ENCODE measurements around the gene CCR2. TPM values are rescaled to one million over a fixed set of nuclear protein-coding genes. Genes with fewer than 3 reads are reported as not detected.

CCR2 gene
- total and polyA plus RNA-seq, 2 of the 4 experiments (the other 2 are of a cell fraction): not detected

DNA sequence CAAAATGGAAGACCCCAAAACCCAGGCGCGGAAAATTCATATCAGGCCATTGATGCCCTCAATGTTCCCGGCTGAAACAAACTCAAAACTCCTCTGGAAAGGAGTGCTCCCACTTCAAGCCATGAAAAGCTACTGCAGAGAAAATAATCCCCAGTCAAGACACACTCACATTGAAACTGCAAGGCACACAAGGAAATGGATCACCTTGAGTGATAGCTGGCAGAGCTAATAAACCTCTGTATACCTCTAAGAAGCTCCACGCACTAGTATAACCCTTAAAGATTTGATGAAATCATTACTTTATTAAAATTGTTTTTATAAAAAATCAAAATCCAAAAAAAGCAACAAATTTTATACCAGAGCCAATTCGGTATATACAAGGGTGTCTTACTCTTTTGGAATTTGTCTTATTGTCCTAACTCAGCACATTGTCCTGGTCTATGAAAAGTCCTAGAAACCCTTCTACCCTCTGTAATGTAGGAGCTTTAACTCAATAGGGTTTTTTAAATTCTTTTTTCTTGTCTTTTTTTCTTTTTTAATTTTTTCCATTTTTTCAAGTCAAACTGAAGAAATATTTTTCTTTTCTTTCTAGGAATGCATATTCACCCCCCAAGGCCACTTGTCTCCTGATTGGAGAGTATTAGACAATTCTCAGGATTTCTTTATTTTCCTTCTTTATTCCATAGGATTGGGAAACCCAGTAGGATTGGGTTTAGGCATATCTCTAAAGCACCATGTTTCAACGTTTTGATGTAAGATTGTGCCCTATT, 44.5 kb downstream of the CCR2 start:
- Histone ChIP-seq H3K9me3 (ENCODE audit: control insufficient read depth, insufficient read depth, low read length) (no peaks in the 10 kb centered on the region), H3K27ac (ENCODE audit: insufficient read depth, low read length) (no peak overlapping the region), H3K4me1 (ENCODE audit: control insufficient read depth, insufficient read depth, low read length) (peaks cover 9% of the 10 kb centered on the region), H3K18ac (ENCODE audit: low read depth, low read length) (no peak overlapping the region), H2BK15ac (ENCODE audit: low read depth, low read length) (no peak overlapping the region), H3K27me3 (ENCODE audit: control insufficient read depth, insufficient read depth, low read length) (peaks cover 4% of the 10 kb centered on the region; the same call in 1 of the 2 replicates), H3K9me1 (ENCODE audit: insufficient read depth, low read length) (no peaks in the 10 kb centered on the region; the same call in 1 of the 2 replicates), H2BK20ac (ENCODE audit: low read depth, low read length) (no peak overlapping the region), H3K23ac (ENCODE audit: low read depth, low read length) (no peak overlapping the region), H3K79me1 (ENCODE audit: low read depth in 1 of 2, low read length in 2 of 2) (no peaks in the 10 kb centered on the region), H3K4ac (ENCODE audit: low read depth, low read length) (no peak overlapping the region), H3K36me3 (ENCODE audit: control insufficient read depth, insufficient read depth, low read length) (no peaks in the 10 kb centered on the region), H4K5ac (ENCODE audit: low read depth, low read length) (no peak overlapping the region), H2AK5ac (ENCODE audit: low read depth, low read length) (no peak overlapping the region), H2BK120ac (ENCODE audit: low read depth, low read length) (no peak overlapping the region), H3K4me3 (ENCODE audit: insufficient read depth, low read depth, low read length) (no peak overlapping the region), H4K91ac (ENCODE audit: insufficient read depth, low read depth, low read length) (no peak overlapping the region), H2AK9ac (replicated peaks; ENCODE audit: low read depth, low read length, poor library complexity) (no peak overlapping the region), H3K56ac (ENCODE audit: extremely low read depth, insufficient read depth, low read length) (no peak overlapping the region), H4K20me1 (ENCODE audit: insufficient read depth, low read length) (no peaks in the 10 kb centered on the region), H3K4me2 (ENCODE audit: low read depth, low read length) (no peak overlapping the region), H2AFZ (replicated peaks; ENCODE audit: low read length, poor library complexity) (no peak overlapping the region), H4K8ac (ENCODE audit: low read depth in 2 of 2, low read length in 2 of 2) (no peak overlapping the region), H2BK5ac (ENCODE audit: low read depth, low read length, poor library complexity, severe bottlenecking) (no peak overlapping the region), H3K9ac (ENCODE audit: low read depth, low read length) (no peak overlapping the region), H3K14ac (replicated peaks; ENCODE audit: low read depth, low read length) (no peak overlapping the region)
- ChIA-PET CTCF (no interaction called here), POLR2A (ENCODE audit: unreplicated experiment) (no interaction called here)
- DNase-seq (no peak), ATAC-seq (ENCODE audit: low read depth) (no peak)
- TF ChIP-seq RAD21 (IDR thresholded peaks at IDR 0.05; ENCODE audit: low read length) (no peak), FOS (IDR thresholded peaks at IDR 0.05; ENCODE audit: low read depth, low read length) (no peak), NFE2L2 (IDR thresholded peaks at IDR 0.05; ENCODE audit: low read depth, low read length) (no peak), BHLHE40 (IDR thresholded peaks at IDR 0.05; ENCODE audit: low read depth, low read length) (no peak), MXI1 (IDR thresholded peaks at IDR 0.05; ENCODE audit: borderline replicate concordance, low read depth, low read length) (no peak), RFX5 (IDR thresholded peaks at IDR 0.05; ENCODE audit: low read depth, low read length) (no peak), RCOR1 (IDR thresholded peaks at IDR 0.05; ENCODE audit: insufficient replicate concordance, low read length) (no peak), MAFK (IDR thresholded peaks at IDR 0.05; ENCODE audit: low read depth, low read length) (no peak), MAZ (IDR thresholded peaks at IDR 0.05; ENCODE audit: borderline replicate concordance, low read depth, low read length) (no peak), CHD1 (IDR thresholded peaks at IDR 0.05; ENCODE audit: low read depth, low read length) (no peak)
- TF ChIP-seq, protein P1, sequence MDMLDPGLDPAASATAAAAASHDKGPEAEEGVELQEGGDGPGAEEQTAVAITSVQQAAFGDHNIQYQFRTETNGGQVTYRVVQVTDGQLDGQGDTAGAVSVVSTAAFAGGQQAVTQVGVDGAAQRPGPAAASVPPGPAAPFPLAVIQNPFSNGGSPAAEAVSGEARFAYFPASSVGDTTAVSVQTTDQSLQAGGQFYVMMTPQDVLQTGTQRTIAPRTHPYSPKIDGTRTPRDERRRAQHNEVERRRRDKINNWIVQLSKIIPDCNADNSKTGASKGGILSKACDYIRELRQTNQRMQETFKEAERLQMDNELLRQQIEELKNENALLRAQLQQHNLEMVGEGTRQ (IDR thresholded peaks at IDR 0.05; ENCODE audit: low read depth, low read length): no peak
- in situ Hi-C loops (cut with MboI; ENCODE audit: low sequenced_read_pairs): no loop called here
- no CpG with 5 or more reads among the region's 6 CpGs for WGBS, 2 experiments (ENCODE audit: extremely low coverage in 2 of 2, insufficient read length in 1 of 2)
- intact Hi-C loops (cut with micrococcal nuclease): no loop called here
- BruUV-seq (replicated peaks): no TSS peak
- dilution Hi-C loops (cut with HindIII; ENCODE audit: low sequenced_read_pairs, unreplicated experiment): no loop called here
